ENCODE measurements around the gene DUSP15. TPM values are rescaled to one million over a fixed set of nuclear protein-coding genes. Genes with fewer than 3 reads are reported as not detected.

Gene DUSP15
- total and polyA plus RNA-seq, 9 donors = 2.5 to 17.0 (median 6.9) TPM

- TF ChIP-seq EP300 (IDR thresholded peaks at IDR 0.05) = no peak
- no peak for TF ChIP-seq CTCF (IDR thresholded peaks at IDR 0.05)
- TF ChIP-seq POLR2A (IDR thresholded peaks at IDR 0.05) = no peak
- 90 to 94% (median 91%) methylated on average over 6 of the region's 6 CpGs for WGBS, 3 donors
- H3K9me3 ChIP-seq = no peaks in the 10 kb centered on the region
- no peaks in the 10 kb centered on the region for H3K4me1 ChIP-seq (ENCODE audit: insufficient read depth)
- no peak overlapping the region for H3K4me3 ChIP-seq
- H3K36me3 ChIP-seq = no peaks in the 10 kb centered on the region
- H3K27me3 ChIP-seq = no peaks in the 10 kb centered on the region
- no peak for DNase-seq
- intact Hi-C loops (cut with DNase I) = no loop called here
- H3K27ac ChIP-seq = no peak overlapping the region
Observed at GRCh38 chr20:31872406-31872805, 2.1 kb upstream of the DUSP15 start.

- 100% methylated on average over 1 of the region's 1 CpG for WGBS, 3 donors
- no peaks in the 10 kb centered on the region for H3K27me3 ChIP-seq
- no peak overlapping the region for H3K4me3 ChIP-seq
- TF ChIP-seq EP300 (IDR thresholded peaks at IDR 0.05) = no peak
- TF ChIP-seq POLR2A (IDR thresholded peaks at IDR 0.05) = no peak
- TF ChIP-seq CTCF (IDR thresholded peaks at IDR 0.05) = no peak
- H3K4me1 ChIP-seq (ENCODE audit: insufficient read depth) = no peaks in the 10 kb centered on the region
- intact Hi-C loops (cut with DNase I) = no loop called here
- no peak overlapping the region for H3K27ac ChIP-seq
- no peaks in the 10 kb centered on the region for H3K9me3 ChIP-seq
- H3K36me3 ChIP-seq = no peaks in the 10 kb centered on the region
- no peak for DNase-seq
Observed at GRCh38 chr20:31871618-31871954, 1.3 kb upstream of the DUSP15 start.

GRCh38 chr20:31870726-31871617 is 645 bp upstream of the DUSP15 start:
- WGBS, 3 donors = 4 to 8% (median 5%) methylated on average over 24 of the region's 24 CpGs
- peak overlapping the region; percentile 46 for H3K4me3 ChIP-seq
- peak overlapping the region in 1 of 2 donors; percentile 46 for H3K27ac ChIP-seq
- TF ChIP-seq POLR2A (IDR thresholded peaks at IDR 0.05) (no peak), EP300 (IDR thresholded peaks at IDR 0.05) (no peak), CTCF (IDR thresholded peaks at IDR 0.05) (no peak)
- H3K4me1 ChIP-seq (ENCODE audit: insufficient read depth) = no peaks in the 10 kb centered on the region
- no peaks in the 10 kb centered on the region for H3K9me3 ChIP-seq
- no peaks in the 10 kb centered on the region for H3K36me3 ChIP-seq
- H3K27me3 ChIP-seq = no peaks in the 10 kb centered on the region
- DNase-seq = peak in 1 of 5 donors; percentile 37
- intact Hi-C loops (cut with DNase I) = no loop called here

GRCh38 chr20:31869673-31869941 is 720 bp downstream of the DUSP15 start:
- Histone ChIP-seq H3K4me1 (ENCODE audit: insufficient read depth) (no peaks in the 10 kb centered on the region), H3K9me3 (no peaks in the 10 kb centered on the region), H3K4me3 (peak overlapping the region; percentile 46), H3K27me3 (no peaks in the 10 kb centered on the region), H3K36me3 (no peaks in the 10 kb centered on the region), H3K27ac (no peak overlapping the region)
- DNase-seq = no peak
- WGBS, 3 donors = 4 to 9% (median 4%) methylated on average over 1 of the region's 1 CpG
- no peak for TF ChIP-seq CTCF (IDR thresholded peaks at IDR 0.05)
- no peak for TF ChIP-seq EP300 (IDR thresholded peaks at IDR 0.05)
- no peak for TF ChIP-seq POLR2A (IDR thresholded peaks at IDR 0.05)
- intact Hi-C loops (cut with DNase I) = no loop called here

Measured in ovary (tissue), 9 donors.